GM18505 (cell line): ENCODE measurements around the gene LHX4.

Source experiments
- ATAC-seq: cut with Tn5 transposase; IDR thresholded peaks from one replicate; pipeline ENCODE4 v1.9.1; 2021; ENCODE audit not compliant: unreplicated experiment
- POLR2A ChIP-seq: IDR thresholded peaks from 4 replicates; pipeline ENCODE4 v1.6.1; 2011; ENCODE audit warnings: borderline replicate concordance; ENCODE audit not compliant: insufficient read depth, insufficient read length; ENCODE audit errors: extremely low read depth

The LHX4 gene

DNA sequence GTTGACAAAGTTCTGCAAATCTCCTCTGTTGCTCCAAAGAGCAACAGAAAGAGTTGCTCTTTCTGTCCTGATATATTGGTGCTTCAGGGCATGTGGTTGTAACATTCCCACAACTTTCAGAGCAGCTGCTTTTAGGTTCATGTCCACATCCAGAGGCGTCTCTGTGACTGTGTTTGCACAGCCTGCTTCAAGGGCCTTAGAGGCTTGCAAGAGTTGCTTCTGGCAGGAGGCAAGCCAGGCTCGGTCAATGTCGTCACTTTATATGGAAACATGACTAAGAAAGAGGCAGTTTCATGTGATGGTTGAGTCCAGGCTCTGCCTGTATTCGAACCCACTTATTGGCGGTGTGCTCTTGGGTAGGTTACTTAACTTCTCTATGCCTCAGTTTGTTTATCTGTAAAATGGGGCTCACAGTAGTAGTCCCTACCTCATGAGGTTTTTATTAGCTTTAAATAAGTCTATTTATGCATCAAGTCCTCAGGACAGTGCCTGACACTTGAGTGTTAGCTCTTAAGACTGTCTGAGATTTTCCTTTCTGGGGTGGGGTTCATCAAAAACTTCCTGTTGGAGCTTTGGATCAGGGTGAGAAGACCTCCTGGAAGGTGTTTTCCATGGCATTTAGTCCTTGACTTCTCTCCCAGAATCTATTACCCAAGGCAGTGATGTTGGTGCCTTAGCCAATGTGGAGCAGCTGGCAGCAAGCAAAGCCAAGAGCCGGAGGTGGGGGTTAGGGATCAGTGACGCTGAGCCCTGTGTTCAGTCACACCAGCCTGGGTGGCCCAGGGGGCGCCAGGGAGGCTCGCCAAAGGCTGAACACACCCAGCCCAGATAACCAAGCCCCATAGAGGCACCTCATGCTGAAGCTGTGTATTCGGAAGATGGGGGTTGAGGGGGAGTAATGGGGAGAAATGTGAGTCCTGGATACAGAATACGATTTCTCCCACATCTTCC is 18.9 kb downstream of the LHX4 start:
- no peak for ATAC-seq
- no peak for TF ChIP-seq POLR2A

- ATAC-seq, result no peak
- no peak for TF ChIP-seq POLR2A
Observed at GRCh38 chr1:180249725-180250498, 19.8 kb downstream of the LHX4 start.

DNA sequence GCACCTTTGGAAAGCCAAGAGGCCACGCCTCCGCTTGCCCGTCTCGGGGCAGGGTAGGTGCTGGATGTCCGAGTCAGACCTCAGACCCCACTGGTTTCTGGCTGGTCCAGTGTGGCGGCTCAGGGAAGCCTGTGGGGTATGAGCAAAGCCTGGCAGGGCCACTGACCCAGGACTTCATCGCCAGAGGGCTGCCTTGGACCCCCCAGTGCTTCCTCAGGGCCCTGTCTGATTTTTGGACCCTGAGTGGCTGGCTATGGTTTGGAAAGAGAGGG is 20.4 kb downstream of the LHX4 start:
- no peak for TF ChIP-seq POLR2A
- no peak for ATAC-seq

GRCh38 chr1:180250883-180251509 is 20.9 kb downstream of the LHX4 start:
- no peak for ATAC-seq

DNA sequence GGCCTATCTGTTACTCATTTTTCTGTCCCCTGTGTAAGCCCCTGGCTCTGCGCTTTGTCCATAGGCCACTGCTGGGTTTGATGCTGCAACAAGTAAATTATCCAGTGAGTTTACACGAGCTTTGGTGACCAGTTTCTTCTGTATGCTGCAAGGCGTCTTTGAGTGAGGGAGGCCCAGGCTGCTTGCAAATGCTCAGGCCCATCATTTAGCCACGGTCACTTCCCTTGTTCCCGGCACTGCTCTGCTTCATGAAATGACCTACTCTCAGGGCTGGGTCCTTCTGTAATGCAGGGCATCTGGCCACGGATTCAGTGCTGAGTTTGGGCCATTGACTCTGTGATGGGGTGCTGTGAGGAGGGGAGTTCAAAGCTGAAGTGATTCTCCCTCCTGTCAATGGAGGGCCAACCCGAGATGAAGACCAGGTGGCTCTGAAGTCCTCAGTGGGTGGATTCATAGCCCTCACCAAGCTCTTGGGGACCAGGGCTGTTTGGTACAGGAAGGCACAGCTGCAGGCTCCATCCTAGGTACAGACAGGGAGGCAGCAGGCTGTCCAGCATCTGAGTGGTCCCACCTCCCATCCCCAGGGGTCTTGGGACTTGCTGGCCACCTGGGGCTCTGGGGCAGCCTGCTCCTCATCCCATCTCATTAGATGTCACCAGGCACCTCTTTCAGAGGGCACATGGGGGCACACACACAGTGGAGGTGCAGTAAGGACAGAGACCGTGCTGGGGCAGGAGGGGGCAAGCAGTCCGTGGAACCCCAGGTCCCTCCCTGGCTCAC is 21.7 kb downstream of the LHX4 start:
- ATAC-seq, result no peak
- TF ChIP-seq POLR2A, result no peak

More at GRCh38 chr1:180250883-180251509, 20.9 kb downstream of the LHX4 start:
- TF ChIP-seq POLR2A, result no peak

DNA sequence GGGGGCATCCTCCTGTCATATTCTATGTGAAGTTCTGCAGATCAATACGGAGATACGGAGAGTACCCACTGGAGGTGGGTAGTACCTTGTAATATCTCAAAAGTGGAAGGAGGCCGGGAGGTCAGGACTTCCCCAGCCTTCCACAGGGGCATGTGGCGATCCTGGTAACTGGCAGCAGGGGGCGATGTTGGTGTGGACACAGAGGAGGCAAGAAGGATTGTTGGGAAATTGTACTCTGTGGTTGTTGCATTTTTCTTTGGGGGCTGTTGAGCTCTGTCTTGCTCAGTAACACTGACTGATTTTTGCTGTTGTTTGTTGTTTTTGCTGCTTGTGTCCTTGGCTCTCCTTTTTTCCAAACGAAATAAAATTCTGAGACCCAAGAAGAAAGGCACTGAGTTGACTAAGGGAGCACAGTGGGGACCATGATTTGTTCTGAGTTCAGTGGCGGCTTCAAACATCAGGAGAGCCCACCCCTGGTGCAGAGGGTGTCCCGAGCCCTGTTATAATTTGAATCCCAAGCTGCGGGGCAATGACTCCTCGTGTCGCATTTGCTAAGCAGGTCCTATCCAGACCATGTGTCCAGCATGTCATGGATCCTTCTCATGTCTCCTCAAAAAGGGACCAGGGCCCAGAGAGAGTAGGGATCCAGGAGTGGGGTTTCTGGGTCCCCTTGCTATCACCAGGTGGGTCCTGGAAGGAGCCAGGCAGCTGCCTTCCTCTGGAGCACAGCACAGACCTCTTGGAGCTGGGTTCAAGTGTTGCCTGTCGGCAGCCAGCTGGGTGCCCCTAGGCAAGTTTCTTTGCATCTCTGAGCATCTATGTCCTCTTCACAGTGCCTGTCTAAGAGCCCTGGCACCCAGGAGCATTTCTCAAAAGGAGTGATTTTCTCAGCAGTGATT is 22.8 kb downstream of the LHX4 start:
- TF ChIP-seq POLR2A, result no peak
- ATAC-seq, result peak; percentile 70

DNA sequence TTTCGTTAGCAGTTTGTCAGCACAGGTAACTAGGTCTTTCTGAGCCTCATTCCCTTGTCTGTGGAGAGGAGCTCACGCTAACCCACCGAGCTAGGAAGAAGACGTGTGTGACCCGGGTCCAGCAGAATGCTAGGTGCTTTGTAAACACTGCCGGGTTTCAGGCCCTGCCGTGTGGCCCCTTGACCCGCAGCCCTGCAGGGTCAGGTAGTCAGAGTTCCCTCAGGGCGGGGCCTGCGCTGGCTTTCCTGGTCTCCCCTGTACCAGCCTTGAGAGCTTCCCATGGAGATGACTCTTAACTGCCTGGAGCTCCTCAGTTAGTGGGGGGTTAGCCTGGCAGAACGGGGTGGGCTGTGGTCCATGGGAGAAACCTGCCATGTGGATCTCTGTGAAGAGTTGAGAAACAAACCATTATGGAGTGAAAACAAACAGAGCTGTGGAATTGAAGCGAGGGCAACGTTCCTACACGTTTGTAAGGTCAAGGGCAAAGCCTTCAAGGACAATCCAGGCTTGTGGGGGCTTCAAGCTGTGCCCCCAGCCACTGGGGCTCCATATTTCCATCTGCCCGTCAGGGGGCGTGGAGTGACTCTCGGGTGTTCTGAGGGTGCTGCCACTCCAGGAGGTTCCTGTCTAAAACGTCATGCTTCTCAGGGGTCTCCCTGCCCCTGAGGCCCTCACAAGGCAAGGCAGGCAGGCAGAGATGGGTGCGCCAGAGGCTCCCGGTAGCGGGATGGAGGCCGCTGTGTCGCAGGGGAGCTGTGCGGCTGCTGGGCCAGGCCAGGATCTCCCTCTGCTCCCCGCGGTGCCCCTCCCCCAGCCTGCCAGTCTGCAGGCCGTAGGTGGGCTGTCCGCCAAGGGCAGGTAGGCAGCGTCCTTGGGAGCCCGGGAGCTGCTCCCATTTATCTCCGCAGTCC is 23.8 kb downstream of the LHX4 start:
- no peak for TF ChIP-seq POLR2A
- ATAC-seq, result no peak

DNA sequence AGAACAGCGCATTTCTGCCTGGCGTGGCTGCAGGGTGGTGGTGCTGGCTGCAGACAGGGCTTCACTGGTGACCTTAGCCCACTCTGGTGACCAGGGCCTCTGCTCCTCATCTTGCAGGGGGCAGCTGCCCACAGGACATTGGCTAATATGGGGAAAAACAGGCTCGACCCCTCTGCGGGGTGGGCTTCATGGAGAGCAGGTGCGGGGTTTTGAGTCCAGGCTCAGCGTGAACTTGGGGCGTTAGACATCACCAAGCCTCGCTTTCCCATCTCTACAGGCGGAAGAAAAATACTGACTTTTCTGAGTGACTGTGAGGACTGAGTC is 24.4 kb downstream of the LHX4 start:
- no peak for TF ChIP-seq POLR2A
- no peak for ATAC-seq

DNA sequence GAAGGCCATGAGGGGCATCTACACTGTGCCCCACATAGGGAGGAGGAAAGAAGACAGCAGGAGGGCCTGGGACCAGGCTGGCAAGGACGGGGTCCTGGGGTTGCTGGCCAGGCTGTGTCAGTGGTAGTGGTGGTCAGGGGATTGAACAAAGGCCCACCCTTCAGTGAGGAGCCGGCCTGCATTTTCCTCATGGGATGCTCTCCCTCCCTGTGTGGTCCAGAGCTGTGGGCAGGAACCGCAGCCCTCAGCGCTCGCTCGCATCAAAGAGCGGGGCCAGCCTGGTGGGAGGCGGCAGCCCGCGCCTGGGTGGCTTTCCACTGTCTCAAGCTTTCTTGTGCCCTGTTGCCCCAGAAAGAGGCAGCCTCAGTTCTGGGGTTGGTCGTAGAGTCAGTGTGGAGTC is 24.8 kb downstream of the LHX4 start:
- TF ChIP-seq POLR2A, result no peak

GRCh38 chr1:180255536-180256340 is 25.7 kb downstream of the LHX4 start:
- ATAC-seq, result no peak
- no peak for TF ChIP-seq POLR2A

More for the DNA sequence above, 24.8 kb downstream of the LHX4 start:
- ATAC-seq, result no peak

- ATAC-seq, result no peak
- TF ChIP-seq POLR2A, result no peak
Observed at GRCh38 chr1:180256341-180257027, 26.4 kb downstream of the LHX4 start.

DNA sequence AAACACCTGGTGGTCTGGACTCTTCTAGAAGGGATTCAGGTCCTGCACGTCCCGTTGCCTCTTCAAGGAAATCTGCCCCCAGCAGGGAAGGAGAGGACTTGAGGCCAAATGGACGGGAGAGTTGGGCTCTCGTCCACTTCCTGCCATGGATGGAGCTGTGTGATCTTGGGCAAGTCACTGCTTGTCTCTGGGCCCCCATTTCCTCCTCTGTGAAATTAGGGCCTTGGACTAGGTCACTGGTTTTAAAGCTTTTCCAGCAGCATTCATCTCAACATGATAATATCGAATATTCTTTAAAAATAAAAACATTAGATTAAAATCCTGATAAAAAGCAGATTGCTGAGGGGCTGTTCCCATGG is 26.9 kb downstream of the LHX4 start:
- no peak for ATAC-seq
- TF ChIP-seq POLR2A, result no peak
